Measurements from ENCODE around the gene ERAP2. TPM values are rescaled to one million over a fixed set of nuclear protein-coding genes. Genes with fewer than 3 reads are reported as not detected.

Gene ERAP2
- total and polyA plus RNA-seq, 2 of the 13 experiments (the other 11 are each of a cell fraction or from before 2014, with no cell fraction given): 12.8 to 16.6 TPM

DNA sequence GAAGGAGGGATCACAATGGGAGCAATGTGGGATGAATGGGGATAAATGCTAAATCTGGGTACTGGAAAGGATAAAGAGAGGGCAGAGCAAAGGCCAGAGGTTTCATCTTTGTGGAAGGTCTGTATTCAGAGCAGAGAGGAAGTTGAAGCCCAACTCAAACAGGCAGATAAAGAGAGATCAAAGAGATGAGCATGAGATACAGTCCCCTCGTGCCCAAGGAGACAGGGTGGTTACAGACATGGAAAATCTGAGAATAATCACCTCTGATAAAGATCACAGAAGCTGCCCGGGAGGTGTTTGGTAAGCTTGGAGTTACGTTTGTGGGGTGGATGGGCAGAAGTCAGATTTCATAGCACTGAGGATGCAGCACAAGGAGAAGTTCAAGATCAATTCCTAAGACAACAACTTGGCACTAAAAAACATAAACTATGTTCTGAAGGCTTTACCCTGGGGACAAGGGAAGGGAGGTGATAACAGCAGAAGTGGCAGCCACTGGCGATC is 459 bp upstream of the ERAP2 start (continued):
- no peak for TF ChIP-seq SRY (CRISPR knock-in tag; IDR thresholded peaks at IDR 0.05)
- no peak for TF ChIP-seq GATAD2A (CRISPR knock-in tag; IDR thresholded peaks at IDR 0.05)
- TF ChIP-seq NR2F6 (IDR thresholded peaks at IDR 0.05): no peak
- TF ChIP-seq NR2F6 (CRISPR knock-in tag; IDR thresholded peaks at IDR 0.05): peak; percentile 48
- no peak for TF ChIP-seq ZNF841 (CRISPR knock-in tag; IDR thresholded peaks at IDR 0.05; ENCODE audit: borderline replicate concordance)
- no peak for TF ChIP-seq ZNF496 (CRISPR knock-in tag; IDR thresholded peaks at IDR 0.05; ENCODE audit: insufficient replicate concordance)
- no peak for TF ChIP-seq POLR2AphosphoS2 (IDR thresholded peaks at IDR 0.05; ENCODE audit: low read depth, low read length)
- TF ChIP-seq ZNF121 (CRISPR knock-in tag; IDR thresholded peaks at IDR 0.05): no peak
- no peak for TF ChIP-seq ISL2 (CRISPR knock-in tag; IDR thresholded peaks at IDR 0.05)
- TF ChIP-seq, protein P1, sequence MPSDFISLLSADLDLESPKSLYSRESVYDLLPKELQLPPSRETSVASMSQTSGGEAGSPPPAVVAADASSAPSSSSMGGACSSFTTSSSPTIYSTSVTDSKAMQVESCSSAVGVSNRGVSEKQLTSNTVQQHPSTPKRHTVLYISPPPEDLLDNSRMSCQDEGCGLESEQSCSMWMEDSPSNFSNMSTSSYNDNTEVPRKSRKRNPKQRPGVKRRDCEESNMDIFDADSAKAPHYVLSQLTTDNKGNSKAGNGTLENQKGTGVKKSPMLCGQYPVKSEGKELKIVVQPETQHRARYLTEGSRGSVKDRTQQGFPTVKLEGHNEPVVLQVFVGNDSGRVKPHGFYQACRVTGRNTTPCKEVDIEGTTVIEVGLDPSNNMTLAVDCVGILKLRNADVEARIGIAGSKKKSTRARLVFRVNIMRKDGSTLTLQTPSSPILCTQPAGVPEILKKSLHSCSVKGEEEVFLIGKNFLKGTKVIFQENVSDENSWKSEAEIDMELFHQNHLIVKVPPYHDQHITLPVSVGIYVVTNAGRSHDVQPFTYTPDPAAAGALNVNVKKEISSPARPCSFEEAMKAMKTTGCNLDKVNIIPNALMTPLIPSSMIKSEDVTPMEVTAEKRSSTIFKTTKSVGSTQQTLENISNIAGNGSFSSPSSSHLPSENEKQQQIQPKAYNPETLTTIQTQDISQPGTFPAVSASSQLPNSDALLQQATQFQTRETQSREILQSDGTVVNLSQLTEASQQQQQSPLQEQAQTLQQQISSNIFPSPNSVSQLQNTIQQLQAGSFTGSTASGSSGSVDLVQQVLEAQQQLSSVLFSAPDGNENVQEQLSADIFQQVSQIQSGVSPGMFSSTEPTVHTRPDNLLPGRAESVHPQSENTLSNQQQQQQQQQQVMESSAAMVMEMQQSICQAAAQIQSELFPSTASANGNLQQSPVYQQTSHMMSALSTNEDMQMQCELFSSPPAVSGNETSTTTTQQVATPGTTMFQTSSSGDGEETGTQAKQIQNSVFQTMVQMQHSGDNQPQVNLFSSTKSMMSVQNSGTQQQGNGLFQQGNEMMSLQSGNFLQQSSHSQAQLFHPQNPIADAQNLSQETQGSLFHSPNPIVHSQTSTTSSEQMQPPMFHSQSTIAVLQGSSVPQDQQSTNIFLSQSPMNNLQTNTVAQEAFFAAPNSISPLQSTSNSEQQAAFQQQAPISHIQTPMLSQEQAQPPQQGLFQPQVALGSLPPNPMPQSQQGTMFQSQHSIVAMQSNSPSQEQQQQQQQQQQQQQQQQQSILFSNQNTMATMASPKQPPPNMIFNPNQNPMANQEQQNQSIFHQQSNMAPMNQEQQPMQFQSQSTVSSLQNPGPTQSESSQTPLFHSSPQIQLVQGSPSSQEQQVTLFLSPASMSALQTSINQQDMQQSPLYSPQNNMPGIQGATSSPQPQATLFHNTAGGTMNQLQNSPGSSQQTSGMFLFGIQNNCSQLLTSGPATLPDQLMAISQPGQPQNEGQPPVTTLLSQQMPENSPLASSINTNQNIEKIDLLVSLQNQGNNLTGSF (CRISPR knock-in tag; IDR thresholded peaks at IDR 0.05): no peak
- no peak for TF ChIP-seq ZIK1 (CRISPR knock-in tag; IDR thresholded peaks at IDR 0.05; ENCODE audit: borderline replicate concordance, low read depth)
- peak; percentile 33; the same call in 1 of the 2 replicates for TF ChIP-seq TARDBP (CRISPR knock-in tag; IDR thresholded peaks at IDR 0.05)
- TF ChIP-seq, protein P2, sequence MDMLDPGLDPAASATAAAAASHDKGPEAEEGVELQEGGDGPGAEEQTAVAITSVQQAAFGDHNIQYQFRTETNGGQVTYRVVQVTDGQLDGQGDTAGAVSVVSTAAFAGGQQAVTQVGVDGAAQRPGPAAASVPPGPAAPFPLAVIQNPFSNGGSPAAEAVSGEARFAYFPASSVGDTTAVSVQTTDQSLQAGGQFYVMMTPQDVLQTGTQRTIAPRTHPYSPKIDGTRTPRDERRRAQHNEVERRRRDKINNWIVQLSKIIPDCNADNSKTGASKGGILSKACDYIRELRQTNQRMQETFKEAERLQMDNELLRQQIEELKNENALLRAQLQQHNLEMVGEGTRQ (IDR thresholded peaks at IDR 0.05; ENCODE audit: low read depth, low read length): no peak
- TF ChIP-seq, protein P2 (CRISPR knock-in tag; IDR thresholded peaks at IDR 0.05; ENCODE audit: borderline replicate concordance): no peak
- TF ChIP-seq POLR2AphosphoS5 (IDR thresholded peaks at IDR 0.05; ENCODE audit: low read depth, low read length): no peak
- TF ChIP-seq RXRB (CRISPR knock-in tag; IDR thresholded peaks at IDR 0.05; ENCODE audit: borderline replicate concordance): 0 out of 2 replicates have a peak, but pooled peaks have one; percentile 21
- TF ChIP-seq KAT8 (CRISPR knock-in tag; IDR thresholded peaks at IDR 0.05): 0 out of 2 replicates have a peak, but pooled peaks have one; percentile 4
- TF ChIP-seq ZNF747 (CRISPR knock-in tag; IDR thresholded peaks at IDR 0.05; ENCODE audit: borderline replicate concordance): no peak
- no peak for TF ChIP-seq ZSCAN20 (CRISPR knock-in tag; IDR thresholded peaks at IDR 0.05; ENCODE audit: borderline replicate concordance)
- TF ChIP-seq GFI1 (CRISPR knock-in tag; IDR thresholded peaks at IDR 0.05; ENCODE audit: borderline replicate concordance): peak; percentile 92
- TF ChIP-seq TERF1 (CRISPR knock-in tag; IDR thresholded peaks at IDR 0.05): no peak
- no peak for TF ChIP-seq ELF1 (CRISPR knock-in tag; IDR thresholded peaks at IDR 0.05)
- TF ChIP-seq BRD4 (CRISPR knock-in tag; IDR thresholded peaks at IDR 0.05): no peak
- no peak for TF ChIP-seq ZSCAN25 (CRISPR knock-in tag; IDR thresholded peaks at IDR 0.05)
- TF ChIP-seq ZNF563 (CRISPR knock-in tag; IDR thresholded peaks at IDR 0.05): no peak

Measured in HepG2 (cell line).